ENCODE results near the gene POLRMT.
"Not testable (repeated sequence)": the region's sequence is repeated elsewhere in the genome, so short reads cannot be mapped to it uniquely, and the experiment has no call there.

POLRMT gene

DNA sequence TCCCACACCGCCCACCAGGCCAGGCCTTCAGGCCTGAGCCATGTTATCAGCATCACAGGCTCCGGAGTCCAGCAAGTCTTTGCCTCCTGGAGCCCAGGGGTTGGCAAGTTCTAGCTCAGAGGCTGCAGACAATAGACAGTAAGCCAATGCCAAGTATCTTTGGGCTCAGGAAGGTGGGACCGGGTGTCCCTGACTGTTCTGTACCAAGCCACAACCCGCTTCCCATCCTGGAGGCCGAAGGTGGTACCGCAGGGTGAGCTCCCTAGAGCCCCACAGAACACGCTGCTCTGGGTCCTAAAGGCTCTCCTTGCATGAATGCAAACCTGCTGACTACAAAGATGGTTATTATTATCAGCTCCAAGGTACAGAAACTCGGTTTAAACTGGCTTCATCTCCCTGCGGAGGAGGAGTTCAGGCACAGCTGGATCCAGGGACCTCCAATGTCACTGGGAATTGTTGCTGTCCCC is 37.3 kb upstream of the POLRMT start:
- H3K4me3 ChIP-seq (ENCODE audit: low read depth, low read length): no peak overlapping the region
- no peaks in the 10 kb centered on the region for H3K9me3 ChIP-seq (ENCODE audit: control insufficient read depth, insufficient read depth, low read depth, low read length)
- ChIA-PET POLR2A (interaction anchor here (0.6 kb wide), 1 partner anchor 37 kb away, joined by 5 read pairs; no protein-coding TSS in a partner anchor), CTCF (interaction anchor here (0.6 to 1.0 kb wide), 3 partner anchors 37 to 523 kb away, joined by 3 to 4 read pairs (median 4); no protein-coding TSS in a partner anchor)
- no peaks in the 10 kb centered on the region for H3K36me3 ChIP-seq (ENCODE audit: control insufficient read depth in 2 of 2, insufficient read depth in 1 of 2, low read length in 2 of 2)
- H3K4me1 ChIP-seq (ENCODE audit: control insufficient read depth, insufficient read depth, low read length): no peaks in the 10 kb centered on the region
- no peak for TF ChIP-seq ZNF335 (tag by site-specific recombination; conservative IDR thresholded peaks at IDR 0.05)
- TF ChIP-seq, protein P1, sequence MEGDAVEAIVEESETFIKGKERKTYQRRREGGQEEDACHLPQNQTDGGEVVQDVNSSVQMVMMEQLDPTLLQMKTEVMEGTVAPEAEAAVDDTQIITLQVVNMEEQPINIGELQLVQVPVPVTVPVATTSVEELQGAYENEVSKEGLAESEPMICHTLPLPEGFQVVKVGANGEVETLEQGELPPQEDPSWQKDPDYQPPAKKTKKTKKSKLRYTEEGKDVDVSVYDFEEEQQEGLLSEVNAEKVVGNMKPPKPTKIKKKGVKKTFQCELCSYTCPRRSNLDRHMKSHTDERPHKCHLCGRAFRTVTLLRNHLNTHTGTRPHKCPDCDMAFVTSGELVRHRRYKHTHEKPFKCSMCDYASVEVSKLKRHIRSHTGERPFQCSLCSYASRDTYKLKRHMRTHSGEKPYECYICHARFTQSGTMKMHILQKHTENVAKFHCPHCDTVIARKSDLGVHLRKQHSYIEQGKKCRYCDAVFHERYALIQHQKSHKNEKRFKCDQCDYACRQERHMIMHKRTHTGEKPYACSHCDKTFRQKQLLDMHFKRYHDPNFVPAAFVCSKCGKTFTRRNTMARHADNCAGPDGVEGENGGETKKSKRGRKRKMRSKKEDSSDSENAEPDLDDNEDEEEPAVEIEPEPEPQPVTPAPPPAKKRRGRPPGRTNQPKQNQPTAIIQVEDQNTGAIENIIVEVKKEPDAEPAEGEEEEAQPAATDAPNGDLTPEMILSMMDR (tag by site-specific recombination; IDR thresholded peaks at IDR 0.05): no peak
- TF ChIP-seq SP2 (tag by site-specific recombination; IDR thresholded peaks at IDR 0.05): no peak
- no peak for TF ChIP-seq ZNF426 (tag by site-specific recombination; IDR thresholded peaks at IDR 0.05)
- no peak for TF ChIP-seq ZNF596 (tag by site-specific recombination; IDR thresholded peaks at IDR 0.05)
- no peak for TF ChIP-seq BCL11A (tag by site-specific recombination; IDR thresholded peaks at IDR 0.05; ENCODE audit: low read depth)
- TF ChIP-seq, protein P2, sequence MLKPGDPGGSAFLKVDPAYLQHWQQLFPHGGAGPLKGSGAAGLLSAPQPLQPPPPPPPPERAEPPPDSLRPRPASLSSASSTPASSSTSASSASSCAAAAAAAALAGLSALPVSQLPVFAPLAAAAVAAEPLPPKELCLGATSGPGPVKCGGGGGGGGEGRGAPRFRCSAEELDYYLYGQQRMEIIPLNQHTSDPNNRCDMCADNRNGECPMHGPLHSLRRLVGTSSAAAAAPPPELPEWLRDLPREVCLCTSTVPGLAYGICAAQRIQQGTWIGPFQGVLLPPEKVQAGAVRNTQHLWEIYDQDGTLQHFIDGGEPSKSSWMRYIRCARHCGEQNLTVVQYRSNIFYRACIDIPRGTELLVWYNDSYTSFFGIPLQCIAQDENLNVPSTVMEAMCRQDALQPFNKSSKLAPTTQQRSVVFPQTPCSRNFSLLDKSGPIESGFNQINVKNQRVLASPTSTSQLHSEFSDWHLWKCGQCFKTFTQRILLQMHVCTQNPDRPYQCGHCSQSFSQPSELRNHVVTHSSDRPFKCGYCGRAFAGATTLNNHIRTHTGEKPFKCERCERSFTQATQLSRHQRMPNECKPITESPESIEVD (tag by site-specific recombination; IDR thresholded peaks at IDR 0.05): no peak
- H3K27ac ChIP-seq (ENCODE audit: extremely low read depth, low read depth, low read length): no peak overlapping the region

DNA sequence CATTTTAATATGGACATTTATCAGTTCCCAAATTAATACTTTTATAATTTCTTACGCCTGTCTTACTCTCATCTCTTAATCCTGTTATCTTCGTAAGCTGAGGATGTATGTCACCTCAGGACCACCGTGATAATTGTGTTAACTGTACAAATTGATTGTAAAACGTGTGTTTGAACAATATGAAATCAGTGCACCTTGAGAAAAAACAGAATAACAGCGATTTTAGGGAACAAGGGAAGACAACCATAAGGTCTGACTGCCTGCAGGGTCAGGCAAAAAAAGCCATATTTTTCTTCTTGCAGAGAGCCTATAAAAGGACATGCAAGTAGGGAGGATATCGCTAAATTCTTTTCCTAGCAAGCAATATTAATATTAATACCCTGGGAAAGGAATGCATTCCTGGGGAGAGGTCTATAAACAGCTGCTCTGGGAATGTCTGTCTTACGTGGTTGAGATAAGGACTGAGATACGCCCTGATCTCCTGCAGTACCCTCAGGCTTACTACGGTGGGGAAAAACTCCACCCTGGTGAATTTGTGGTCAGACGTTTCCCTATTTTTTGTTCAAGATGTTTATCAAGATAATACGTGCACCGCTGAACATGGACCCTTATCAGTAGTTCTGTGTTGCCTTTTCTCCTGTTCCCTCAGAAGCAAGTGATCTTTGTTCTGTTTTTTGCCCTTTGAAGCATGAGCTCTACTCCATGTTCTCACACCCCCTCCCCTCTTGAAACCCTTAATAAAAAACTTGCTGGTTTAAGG is 35.5 kb upstream of the POLRMT start:
- H3K36me3 ChIP-seq (ENCODE audit: control insufficient read depth in 2 of 2, insufficient read depth in 1 of 2, low read length in 2 of 2); H3K27ac ChIP-seq (ENCODE audit: extremely low read depth, low read depth, low read length); H3K4me3 ChIP-seq (ENCODE audit: low read depth, low read length); H3K4me1 ChIP-seq (ENCODE audit: control insufficient read depth, insufficient read depth, low read length); H3K9me3 ChIP-seq (ENCODE audit: control insufficient read depth, insufficient read depth, low read depth, low read length): not testable (repeated sequence)
- ChIA-PET POLR2A (interaction anchor here (1.2 kb wide), 1 partner anchor 8 kb away, joined by 3 read pairs; the partner anchor contains the start of gene FSTL3), CTCF (interaction anchor here (0.6 to 1.0 kb wide), 3 partner anchors 9 to 351 kb away, joined by 3 read pairs; no protein-coding TSS in a partner anchor)
- TF ChIP-seq SETDB1 (IDR thresholded peaks at IDR 0.05; ENCODE audit: insufficient read length, low read length): peak; percentile 78
- TF ChIP-seq ZNF433 (tag by site-specific recombination; IDR thresholded peaks at IDR 0.05; ENCODE audit: low read depth): 0 out of 2 replicates have a peak, but pooled peaks have one; percentile 10
- TF ChIP-seq, protein P2 (tag by site-specific recombination; IDR thresholded peaks at IDR 0.05): peak; percentile 38; the same call in 1 of the 2 replicates

DNA sequence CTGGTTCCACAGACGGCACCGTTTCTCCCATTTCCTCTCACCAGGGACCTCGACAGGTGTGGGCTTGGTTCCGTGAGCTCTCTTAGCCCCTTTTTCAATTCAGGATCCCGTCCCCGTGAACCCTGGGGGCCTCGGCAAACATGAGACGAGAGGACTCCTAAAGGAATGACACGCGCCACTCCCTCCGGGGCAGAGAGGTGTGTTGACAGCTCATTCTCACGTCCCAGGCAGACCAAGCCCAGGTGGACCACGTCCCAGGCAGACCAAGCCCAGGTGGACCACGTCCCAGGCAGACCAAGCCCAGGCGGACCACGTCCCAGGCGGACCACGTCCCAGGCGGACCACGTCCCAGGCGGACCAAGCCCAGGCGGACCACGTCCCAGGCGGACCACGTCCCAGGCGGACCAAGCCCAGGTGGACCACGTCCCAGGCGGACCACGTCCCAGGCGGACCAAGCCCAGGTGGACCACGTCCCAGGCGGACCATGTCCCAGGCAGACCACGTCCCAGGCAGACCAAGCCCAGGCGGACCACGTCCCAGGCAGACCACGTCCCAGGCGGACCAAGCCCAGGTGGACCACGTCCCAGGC is 33.7 kb upstream of the POLRMT start:
- POLR2A ChIA-PET: not testable (repeated sequence)

More for the DNA sequence above, 33.7 kb upstream of the POLRMT start:
- H3K4me3 ChIP-seq (ENCODE audit: low read depth, low read length); H3K9me3 ChIP-seq (ENCODE audit: control insufficient read depth, insufficient read depth, low read depth, low read length); H3K4me1 ChIP-seq (ENCODE audit: control insufficient read depth, insufficient read depth, low read length); H3K36me3 ChIP-seq (ENCODE audit: control insufficient read depth in 2 of 2, insufficient read depth in 1 of 2, low read length in 2 of 2); H3K27ac ChIP-seq (ENCODE audit: extremely low read depth, low read depth, low read length): not testable (repeated sequence)
- TF ChIP-seq SETDB1 (IDR thresholded peaks at IDR 0.05; ENCODE audit: insufficient read length, low read length): peak; percentile 31
- CTCF ChIA-PET: interaction anchor here (0.8 to 1.1 kb wide), 3 partner anchors 10 to 67 kb away, joined by 3 to 4 read pairs (median 3); no protein-coding TSS in a partner anchor
